ENCODE data around the gene DNAJC10.
"Not testable (repeated sequence)": the region's sequence is repeated elsewhere in the genome, so short reads cannot be mapped to it uniquely, and the experiment has no call there.

Gene DNAJC10

DNA sequence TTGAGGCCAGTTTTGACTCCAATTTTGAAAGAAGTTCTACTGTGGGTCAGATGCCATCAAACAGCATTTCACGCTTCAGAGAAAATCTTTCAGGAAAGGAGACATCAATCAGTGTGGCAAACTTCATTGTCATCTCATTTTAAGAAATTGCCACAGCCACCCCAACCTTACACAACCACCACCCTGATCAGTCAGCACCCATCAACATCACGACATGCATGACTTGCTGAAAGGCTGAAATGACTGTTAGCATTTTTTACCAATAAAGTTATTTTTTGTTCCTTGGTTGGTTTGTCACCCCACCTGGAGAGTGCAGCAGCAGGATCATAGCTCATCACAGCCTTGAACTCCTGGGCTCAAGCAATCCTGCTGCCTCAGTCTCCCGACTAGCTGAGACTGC is 10.4 kb downstream of the DNAJC10 start:
- no peak for DNase-seq (ENCODE audit: low read depth)

DNA sequence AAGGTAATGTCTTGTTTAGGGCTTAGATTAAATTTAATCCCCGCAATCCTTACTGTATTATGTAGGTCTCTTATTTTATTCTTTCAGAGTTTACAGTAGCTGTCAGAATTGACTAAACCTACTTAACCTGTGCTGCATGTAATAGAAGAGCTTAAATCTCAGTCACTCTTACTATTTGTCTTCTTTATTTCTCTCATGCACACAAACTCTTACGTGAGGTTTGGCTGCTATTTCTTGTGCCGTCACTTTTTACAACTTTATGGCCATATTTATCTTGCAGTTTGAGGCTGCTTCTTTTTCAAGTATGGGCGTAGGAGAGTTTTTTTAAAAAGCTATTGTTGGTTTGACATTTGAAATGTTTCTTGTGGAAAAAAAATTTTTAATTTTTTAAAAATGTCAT is 12.0 kb downstream of the DNAJC10 start:
- DNase-seq (ENCODE audit: low read depth), result no peak

DNA sequence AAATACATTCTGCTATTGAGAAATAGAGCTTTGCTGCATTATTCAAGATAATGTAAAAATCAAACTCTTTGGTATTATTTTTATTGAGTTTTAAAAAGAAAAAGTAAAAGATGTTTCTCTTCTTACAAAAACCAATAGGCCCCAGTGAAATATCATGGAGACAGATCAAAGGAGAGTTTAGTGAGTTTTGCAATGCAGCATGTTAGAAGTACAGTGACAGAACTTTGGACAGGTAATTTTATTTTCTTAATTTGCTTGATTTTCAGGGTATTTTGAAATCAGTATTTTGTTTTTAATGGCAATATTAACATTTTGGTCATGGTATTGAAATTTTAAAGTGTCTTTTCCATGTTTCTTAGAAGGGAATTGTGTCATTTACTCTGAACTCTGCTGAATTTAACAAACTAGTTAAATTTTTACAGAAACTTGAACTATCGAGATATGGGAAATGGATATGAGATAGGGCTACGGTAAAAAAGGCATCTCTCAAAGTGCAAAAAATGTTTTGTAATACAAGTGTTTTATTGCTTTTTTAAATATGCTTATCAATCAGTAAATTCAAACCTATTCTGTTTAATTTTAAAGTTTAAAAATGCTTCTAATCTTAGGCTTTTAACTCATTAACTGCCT is 13.8 kb downstream of the DNAJC10 start:
- no peak for DNase-seq (ENCODE audit: low read depth)

DNA sequence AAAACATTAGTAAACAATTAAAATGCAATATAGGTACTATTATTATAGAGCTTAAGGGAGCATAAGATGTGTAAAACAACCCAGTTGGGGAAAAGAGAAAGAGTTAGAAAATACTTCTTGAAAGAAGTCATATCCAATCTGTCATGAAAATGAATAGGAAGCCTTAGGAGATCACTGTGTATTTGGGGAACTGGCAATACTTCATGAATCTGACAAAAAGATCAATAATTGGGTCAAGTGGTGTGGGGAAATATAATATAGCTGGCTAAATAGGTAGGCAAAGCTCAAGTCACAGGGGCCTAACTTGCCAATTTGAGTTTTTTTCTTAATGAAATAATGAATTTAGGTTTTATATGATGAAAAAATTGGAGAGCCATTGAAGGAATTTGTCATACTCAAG is 14.4 kb downstream of the DNAJC10 start:
- DNase-seq (ENCODE audit: low read depth), result no peak

- no peak for DNase-seq (ENCODE audit: low read depth)
These were observed 16.7 kb downstream of the DNAJC10 start for GRCh38 chr2:182732736-182733135.

DNA sequence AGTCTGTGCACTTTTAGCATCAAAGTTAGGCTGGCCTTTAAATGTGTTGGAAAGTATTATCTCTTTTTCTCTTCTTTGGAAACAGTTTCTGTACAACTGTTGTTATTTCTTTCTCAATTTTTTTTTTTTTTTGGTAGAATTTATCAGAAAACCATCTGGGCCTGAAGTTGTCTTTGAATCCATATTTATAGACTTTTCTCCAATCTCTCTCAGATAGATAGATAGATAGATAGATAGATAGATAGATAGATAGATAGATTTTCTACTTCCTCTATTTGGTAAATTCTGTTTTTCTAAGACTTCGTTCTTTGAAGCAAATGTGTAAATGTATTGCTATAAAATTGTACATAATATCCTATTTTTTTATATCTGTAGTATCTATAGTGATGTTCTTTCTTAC is 17.5 kb downstream of the DNAJC10 start:
- DNase-seq (ENCODE audit: low read depth), result no peak

DNA sequence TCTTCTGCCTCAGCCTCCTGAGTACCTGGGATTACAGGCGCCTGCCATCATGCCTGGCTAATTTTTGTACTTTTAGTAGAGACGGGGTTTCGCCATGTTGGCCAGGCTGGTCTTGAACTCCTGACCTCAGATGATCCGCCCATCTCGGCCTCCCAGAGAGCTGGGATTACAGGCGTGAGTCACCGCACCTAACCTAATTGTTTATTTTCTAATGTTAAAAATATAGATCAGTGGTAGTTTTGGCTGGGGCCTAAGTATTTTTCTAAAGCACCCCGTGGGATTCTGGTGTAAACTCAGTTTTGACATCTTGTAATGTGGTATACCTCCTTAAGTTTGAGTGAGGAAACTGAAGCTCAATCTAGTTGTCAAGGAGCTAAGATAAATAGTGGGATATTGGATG is 20.8 kb downstream of the DNAJC10 start:
- not testable (repeated sequence) for DNase-seq (ENCODE audit: low read depth)

GRCh38 chr2:182740701-182741100 is 24.6 kb downstream of the DNAJC10 start:
- DNase-seq (ENCODE audit: low read depth), result no peak

DNA sequence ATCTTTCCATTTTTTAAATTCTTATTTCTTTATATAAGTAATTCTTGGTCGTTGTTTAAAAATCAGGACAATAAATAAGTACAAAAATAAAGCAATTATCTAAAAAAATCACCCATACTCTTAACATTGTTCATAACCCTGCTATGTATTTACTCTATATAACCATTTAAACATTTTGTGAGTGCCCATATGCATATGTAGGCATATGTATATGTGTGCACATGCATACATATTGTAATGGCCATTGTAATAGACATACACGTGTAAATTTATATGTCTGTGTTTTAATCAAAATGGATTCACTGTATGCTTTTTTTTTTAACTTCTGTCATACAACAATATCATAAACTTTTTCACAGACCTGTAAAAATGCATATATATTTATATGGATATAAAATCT is 25.6 kb downstream of the DNAJC10 start:
- no peak for DNase-seq (ENCODE audit: low read depth)

GRCh38 chr2:182744490-182744889 is 28.4 kb downstream of the DNAJC10 start:
- no peak for DNase-seq (ENCODE audit: low read depth)

DNA sequence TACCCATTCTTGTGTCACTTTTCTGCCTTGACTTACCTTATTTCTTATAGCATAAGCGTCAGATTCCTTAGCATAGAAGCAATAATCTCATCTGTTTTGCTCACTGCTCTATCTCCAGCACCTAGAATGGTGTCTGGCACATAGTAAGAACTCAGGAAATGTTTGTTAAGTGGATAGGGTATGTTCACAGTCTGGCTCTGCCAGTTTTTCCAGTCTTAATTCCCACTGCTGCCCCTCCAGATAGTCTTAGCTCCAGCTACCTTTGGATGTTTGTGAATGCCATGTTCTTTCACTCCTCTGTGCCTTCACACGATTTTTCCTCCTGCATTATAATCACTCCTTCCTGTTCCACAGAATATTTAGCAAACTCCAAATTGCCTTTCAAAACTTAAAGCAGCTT is 29.0 kb downstream of the DNAJC10 start:
- no peak for DNase-seq (ENCODE audit: low read depth)

GRCh38 chr2:182745894-182746293 is 29.8 kb downstream of the DNAJC10 start:
- DNase-seq (ENCODE audit: low read depth), result not testable (repeated sequence)

DNA sequence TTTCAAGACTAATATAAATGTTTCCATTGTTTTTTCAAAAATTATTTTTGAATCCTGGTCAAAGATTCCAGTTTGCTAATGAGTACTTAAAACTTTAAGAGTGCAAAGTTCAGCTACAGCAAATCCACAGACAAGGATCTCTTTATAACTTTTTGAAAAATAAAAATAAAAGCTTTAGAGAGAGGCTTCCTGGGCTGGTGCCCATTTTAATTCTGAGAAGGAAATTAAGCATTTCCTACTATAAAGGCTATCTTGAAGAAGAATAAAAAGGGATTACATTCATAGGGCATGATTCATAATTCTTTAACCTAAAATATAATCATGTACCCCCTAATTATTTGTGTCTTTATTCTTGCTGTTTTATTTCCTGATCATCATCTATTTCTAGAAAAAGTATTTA is 38.2 kb downstream of the DNAJC10 start:
- DNase-seq (ENCODE audit: low read depth), result no peak

GRCh38 chr2:182758379-182758778 is 42.3 kb downstream of the DNAJC10 start:
- no peak for DNase-seq (ENCODE audit: low read depth)

DNA sequence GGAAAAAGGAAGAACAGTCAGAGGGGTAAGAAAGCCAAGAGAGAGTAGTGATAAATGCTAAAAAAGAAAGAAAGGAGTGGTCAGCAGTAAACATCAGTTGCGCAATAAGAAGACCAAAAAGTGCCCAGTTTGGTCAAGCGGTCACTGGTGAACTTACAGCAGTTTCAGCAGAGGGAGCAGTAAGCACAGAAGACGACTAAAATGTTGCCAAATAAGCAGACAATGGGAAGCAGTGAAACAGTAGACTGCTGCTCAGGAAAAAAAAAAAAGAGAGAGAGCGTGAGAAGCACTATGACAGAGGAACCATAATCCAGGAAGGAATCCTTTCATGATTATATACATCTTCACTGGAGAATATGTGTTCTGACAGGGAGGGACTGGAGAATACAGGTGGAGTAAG is 45.8 kb downstream of the DNAJC10 start:
- no peak for DNase-seq (ENCODE audit: low read depth)

GRCh38 chr2:182763311-182763912 is 47.4 kb downstream of the DNAJC10 start:
- DNase-seq (ENCODE audit: low read depth), result no peak

DNA sequence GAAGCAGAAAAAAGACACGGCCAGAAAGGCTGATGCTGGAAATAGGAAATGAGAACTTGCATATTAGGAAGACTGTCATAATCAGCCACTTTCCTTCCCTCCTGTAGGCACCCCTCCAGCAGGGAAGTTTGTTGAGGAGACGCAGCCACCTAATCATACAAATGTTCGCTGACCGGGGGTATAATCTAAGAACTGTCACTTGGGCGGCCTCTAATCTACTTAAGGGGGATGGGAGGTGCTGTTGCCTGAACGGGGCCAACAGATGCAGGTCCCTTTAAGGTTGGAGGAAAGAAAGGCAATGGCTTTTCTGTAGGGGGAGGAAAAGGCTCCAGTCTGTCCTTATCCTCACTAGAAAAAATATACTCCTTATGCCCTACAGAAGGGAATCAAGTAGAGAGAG is 50.6 kb downstream of the DNAJC10 start:
- DNase-seq (ENCODE audit: low read depth), result no peak

DNA sequence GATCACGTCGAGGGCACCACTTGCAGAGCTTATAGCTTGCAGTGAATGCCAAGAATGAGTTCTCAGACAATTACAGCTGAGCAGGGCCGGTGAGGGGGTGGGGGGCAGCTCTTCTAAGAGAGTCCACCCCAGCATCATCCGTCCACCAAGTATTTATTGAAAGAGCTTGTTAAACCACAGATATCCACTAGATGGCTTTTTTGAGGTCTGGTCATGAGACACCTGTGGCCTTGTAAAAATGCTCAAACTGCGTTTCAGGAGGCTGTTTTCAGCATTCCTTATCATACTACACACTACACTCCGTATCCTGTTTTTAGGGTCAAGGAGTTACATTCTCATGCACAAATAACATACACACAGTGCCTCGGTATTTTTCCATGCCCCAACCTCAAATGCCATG is 51.5 kb downstream of the DNAJC10 start:
- no peak for DNase-seq (ENCODE audit: low read depth)

DNA sequence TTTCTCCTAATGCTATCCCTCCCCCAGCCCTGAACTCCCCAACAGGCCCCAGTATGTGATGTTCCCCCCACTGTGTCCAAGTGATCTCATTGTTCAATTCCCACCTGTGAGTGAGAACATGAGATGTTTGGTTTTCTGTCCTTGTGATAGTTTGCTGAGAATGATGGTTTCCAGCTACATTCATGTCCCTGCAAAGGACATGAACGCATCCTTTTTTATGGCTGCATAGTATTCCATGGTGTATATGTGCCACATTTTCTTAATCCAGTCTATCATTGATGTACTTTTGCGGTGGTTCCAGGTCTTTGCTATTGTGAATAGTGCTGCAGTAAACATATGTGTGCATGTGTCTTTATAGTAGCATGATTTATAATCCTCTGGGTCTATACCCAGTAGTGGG is 52.9 kb downstream of the DNAJC10 start:
- not testable (repeated sequence) for DNase-seq (ENCODE audit: low read depth)

GRCh38 chr2:182779323-182779722 is 63.3 kb downstream of the DNAJC10 start:
- no peak for DNase-seq (ENCODE audit: low read depth)

DNA sequence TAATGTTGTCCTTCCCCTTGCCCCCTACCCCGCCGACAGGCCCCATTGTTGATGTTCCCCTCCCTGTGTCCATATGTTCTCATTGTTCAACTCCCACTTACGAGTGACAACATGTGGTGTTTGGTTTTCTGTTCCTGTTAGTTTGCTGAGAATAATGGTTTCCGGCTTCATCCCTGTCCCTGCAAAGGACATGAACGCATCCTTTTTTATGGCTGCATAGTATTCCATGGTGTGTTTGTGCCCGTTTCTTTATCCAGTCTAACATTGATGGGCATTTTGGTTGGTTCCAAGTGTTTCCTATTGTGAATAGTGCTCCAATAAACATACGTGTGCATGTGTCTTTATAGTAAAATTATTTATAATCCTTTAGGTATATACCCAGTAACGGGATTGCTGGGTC is 65.0 kb downstream of the DNAJC10 start:
- not testable (repeated sequence) for DNase-seq (ENCODE audit: low read depth)

GRCh38 chr2:182782686-182783085 is 66.6 kb downstream of the DNAJC10 start:
- DNase-seq (ENCODE audit: low read depth), result not testable (repeated sequence)

GRCh38 chr2:182784058-182784706 is 68.1 kb downstream of the DNAJC10 start:
- DNase-seq (ENCODE audit: low read depth), result no peak

DNA sequence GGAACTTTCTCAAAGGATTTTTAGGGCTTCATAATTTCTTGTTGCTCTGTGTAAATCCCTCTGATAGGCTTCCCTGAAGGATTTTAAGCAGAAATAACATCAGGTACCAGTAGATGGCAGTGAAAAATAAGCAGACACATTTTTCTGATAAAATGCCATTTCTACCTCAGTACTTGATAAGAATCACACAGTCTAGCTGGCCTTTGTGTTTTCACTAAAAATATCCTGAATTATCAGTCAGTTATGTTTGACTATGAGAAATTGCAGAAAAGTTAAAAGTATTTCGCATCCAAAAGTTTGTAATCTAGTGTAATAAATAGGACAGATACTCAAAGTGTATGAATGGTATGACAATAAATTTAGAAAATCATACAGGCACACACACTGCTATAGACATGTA is 68.7 kb downstream of the DNAJC10 start:
- DNase-seq (ENCODE audit: low read depth), result no peak
